NCI-H146 (cell line): ENCODE measurements around the gene BCL7C.
"Not testable (repeated sequence)": the region's sequence is repeated elsewhere in the genome, so short reads cannot be mapped to it uniquely, and the experiment has no call there.

ENCODE experiments used
- DNase-seq: peaks from one replicate; lab custom pipeline; 2025; lab: John Stamatoyannopoulos, UW

The BCL7C gene

GRCh38 chr16:30893744-30894539 lies at the start of gene BCL7C:
TSS of gene BCL7C (minus strand) at chr16:30894077. CDS start at chr16:30893944, 133 bp downstream.
- DNase-seq, result peak; percentile 94

DNA sequence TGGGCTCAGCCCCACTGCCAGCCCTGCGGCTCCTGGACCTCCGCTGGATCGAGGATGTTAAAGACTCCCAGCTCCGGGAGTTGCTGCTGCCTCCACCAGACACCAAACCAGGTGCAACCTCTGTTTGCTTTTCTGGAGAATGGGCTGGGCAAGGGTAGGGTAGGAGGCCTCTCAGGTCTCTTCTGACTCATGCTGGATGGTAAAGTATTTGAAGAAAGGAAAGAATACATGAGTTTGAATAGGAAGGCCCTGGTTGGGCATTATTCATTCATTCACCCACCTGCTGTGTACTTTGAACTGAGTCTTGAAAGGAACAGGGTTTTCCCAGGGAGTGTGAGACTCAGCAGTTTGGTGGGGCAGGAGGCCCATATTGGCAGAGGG lies 48.5 kb upstream of the BCL7C start:
- DNase-seq, result no peak

- peak; percentile 80 for DNase-seq
Observed at GRCh38 chr16:30941600-30942425, 47.9 kb upstream of the BCL7C start.

GRCh38 chr16:30939571-30939970 lies 45.7 kb upstream of the BCL7C start:
- DNase-seq, result not testable (repeated sequence)

DNA sequence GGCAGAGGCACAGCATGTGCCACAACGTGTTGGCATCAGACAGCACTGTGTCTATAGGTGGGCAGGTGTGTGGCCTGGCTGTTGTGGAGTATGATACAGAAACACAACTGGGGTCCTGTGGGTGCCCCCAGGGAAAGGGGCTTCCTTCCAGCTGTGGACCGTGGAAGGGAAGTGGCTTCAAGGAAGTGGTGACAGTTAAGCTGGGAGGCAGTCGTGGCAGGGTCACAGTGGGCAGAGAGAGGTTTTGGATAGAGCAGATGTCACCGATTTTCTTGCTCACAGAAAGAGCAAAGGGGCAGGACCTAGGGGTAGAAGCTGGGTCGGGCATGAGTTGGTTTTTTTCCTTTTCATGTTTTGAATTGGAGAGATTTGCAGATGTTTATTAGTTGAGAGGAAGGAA lies 43.8 kb upstream of the BCL7C start:
- DNase-seq, result no peak

DNA sequence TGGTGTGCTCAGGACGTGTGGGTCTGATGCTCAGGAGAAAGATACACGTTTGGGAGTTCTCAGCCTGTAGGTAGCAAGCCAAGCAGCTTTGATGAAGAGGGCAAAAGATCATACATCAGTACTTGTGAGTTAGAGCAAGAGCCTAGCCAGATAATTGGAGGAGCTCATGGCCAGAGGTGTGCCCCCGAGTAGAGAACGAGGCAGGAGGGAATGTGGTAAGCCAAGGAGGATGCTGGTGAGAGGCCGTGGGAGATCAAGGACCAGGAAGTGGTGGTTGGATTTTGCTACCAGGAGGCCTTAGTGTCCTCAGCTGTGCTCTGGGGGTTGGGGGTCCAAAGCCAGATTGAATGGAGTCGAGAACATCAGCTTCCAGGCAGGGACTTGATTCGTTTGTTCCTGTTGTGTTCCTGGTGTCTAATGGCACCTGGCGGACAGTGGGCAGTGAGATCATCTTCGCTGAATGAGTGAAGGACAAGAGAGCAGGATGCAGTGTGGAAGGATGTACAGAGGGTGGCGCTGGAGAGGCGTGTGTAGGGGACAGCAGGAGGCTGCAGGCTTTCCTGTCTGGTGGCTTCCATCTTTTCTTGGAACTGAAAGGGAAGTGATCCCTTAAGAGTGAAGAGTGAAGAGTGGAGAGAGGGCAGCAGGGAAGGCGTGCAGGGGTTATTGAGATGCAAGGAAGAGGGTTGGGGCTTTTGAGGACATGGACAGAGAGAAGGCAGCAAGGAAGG lies 41.1 kb upstream of the BCL7C start:
- DNase-seq, result peak; percentile 23

DNA sequence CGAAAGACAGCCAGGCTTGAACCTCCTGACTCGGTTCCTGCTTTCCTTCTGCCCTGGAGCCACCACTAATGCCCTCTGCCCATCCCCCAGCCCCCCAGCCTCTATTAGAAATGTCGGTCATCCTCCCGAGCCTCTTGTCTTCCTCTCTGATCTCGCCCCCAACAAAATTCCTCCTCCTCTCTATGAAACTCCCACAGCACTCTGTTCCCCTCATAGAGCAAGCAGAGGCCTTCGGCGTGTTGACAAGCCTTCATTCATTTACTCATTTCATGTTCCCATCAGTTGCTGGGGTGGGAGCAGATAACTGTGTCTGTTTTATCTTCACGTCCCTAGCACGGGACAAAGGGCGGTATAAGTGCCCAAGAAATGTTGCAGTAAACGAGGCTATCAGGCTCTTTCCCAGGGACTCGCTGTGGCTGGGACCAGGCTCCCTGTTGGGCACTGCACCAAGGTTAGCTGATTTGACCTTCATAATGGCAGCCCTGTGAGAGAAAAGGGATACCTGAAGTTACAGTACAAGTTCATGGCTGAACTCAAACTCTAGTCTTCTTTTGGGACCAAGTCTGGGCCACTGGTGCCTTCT lies 37.3 kb upstream of the BCL7C start:
- no peak for DNase-seq

GRCh38 chr16:30930160-30930571 lies 36.3 kb upstream of the BCL7C start:
- DNase-seq, result no peak

DNA sequence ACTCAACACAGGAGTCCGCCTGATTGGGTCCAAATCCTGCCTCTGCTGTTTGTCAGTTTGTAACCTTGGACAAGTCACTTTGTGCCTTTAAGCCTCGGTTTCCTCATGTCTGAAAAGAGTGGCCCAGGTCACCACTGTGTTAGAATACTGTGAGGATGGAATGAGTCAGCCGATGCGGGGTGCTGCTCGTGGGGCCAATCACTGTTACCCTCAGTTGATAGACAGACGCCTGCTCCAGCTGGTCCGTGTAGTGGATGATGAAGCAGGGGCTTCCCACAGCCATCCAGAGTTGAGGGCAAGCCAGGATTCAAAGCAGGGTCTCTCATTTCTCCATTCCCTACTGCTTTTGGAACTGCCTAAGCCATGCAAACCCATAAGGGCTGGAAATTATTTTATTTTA lies 35.3 kb upstream of the BCL7C start:
- no peak for DNase-seq

- no peak for DNase-seq
Observed at GRCh38 chr16:30928390-30928789, 34.5 kb upstream of the BCL7C start.

GRCh38 chr16:30927789-30928378 lies 34.0 kb upstream of the BCL7C start:
- DNase-seq, result peak; percentile 86

DNA sequence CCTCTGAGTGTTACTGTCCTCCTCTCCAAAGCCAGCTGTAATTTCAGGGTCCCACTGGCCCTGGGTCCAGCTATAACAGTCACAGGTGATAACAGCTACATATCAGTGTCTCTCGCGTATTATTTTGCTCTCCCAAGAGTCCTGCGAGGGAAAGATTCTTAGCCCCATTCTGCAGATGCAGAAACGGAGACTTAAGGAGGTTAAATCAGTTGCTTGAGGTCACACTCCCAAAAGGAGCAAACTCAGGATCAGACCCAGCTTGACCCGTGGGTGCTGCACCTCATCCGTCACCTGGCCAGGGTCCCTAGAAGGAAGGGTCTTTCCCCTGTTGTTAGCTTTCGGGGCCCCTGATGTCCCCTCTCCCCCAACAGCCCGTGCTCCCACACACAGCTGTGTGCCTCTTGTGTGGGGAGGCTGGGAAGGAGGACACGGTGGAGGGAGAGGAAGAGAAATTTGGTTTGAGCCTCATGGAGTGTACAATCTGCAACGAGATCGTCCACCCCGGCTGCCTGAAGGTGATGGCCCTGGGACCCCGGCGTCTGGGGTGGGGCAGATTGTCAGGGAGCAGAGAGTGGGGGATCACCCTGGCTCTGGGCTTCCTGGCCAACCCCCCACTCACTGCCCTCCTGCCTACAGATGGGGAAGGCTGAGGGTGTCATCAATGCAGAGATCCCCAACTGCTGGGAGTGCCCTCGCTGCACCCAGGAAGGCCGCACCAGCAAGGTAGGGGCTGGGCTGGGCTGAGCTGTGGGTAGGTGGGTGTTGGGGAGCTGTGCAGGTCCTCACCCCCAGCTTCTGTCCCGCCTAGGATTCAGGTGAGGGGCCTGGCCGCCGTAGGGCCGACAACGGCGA lies 33.3 kb upstream of the BCL7C start:
- no peak for DNase-seq

DNA sequence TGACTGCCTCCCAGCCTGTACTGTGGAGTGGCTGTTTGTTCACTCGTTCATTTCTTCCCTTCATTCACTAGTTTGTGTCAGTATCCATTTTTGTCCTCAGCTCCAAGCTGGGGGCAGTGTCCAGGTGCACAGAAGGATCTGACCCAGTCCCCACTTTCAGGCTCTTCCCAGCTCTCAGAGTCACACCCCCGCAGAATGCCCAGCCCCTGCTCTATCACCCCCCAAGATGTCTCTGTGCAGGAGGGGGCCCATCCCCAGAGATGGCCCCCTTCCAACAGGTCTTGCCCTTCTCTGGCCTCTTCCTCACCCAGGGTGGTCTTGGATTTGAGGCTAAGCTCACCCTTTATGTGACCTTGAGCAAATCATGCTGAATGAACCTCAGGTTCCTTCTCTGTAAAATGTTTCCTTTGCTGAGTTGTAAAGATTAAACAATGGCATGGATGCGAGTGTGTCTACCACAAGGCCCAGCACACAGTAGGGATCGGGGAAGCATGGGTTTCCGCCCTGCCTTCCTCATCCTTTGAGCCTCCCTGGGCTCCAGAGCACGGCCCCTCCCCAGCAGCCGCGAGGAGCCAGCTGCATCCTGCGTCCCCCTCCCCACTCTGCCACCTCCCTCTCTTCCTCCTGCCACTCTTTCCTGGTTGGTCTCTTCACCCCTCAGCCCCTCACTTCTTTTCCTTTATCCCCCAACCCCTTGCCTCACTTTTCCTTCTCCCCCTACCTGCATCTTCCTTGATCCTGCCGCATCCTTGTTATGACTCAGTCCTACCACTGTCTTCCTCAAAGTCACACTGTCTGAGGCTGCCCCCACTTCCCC lies 32.3 kb upstream of the BCL7C start:
- DNase-seq, result no peak

- DNase-seq, result no peak
Observed at GRCh38 chr16:30925632-30925987, 31.7 kb upstream of the BCL7C start.

GRCh38 chr16:30924913-30925631 lies 31.2 kb upstream of the BCL7C start:
- DNase-seq, result no peak

GRCh38 chr16:30924076-30924912 lies 30.4 kb upstream of the BCL7C start:
- peak; percentile 35 for DNase-seq

- peak; percentile 80 for DNase-seq
Observed at GRCh38 chr16:30923554-30924075, 29.7 kb upstream of the BCL7C start, which contains the start of gene FBXL19. TSS of gene FBXL19 (plus strand) at chr16:30923572. CDS start at chr16:30925755, 2,183 bp downstream.

GRCh38 chr16:30922960-30923535 lies 29.2 kb upstream of the BCL7C start:
- peak; percentile 100 for DNase-seq
